Measurements from ENCODE around the gene DOCK1.

DOCK1 gene

DNA sequence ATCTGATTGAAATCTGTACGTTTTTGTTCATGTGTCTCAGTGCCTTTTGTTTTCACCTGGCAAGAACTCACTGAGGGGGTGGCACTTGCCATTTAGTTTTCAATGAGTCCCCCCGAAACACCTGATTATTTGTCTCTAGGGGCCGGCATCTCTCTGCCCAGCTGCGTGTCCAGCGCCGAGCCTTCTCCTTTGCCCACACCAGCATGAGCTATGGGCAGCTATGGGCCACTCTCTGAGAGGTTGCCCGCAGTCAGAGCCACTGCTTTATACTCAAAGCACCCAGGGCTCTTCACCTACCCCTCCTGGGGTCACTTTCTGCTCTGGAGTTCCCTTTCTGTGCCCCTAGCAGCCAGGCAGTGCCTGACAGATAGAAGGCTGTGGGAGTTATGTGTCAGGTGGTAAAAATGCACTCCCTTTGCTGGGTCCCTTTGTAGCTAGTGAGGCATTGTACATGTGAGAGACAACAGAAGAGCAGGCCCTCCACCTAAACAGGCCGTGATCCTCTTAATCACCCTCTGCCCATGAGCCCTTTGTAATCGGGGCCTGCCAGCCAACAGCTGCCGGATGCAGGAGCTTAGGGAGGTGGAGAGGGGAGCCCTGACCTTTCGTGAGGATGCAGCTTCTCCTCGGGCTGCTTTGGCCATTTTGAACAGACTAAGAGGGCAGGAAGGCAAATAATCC is 510.8 kb downstream of the DOCK1 start:
- TF ChIP-seq PAX5 (IDR thresholded peaks at IDR 0.05; ENCODE audit: insufficient read depth, low read length, severe bottlenecking) (no peak), SPI1 (IDR thresholded peaks at IDR 0.05; ENCODE audit: low read depth, low read length) (no peak), TAF1 (IDR thresholded peaks at IDR 0.05; ENCODE audit: low read depth, low read length) (no peak)
- FAIRE-seq: no peak

DNA sequence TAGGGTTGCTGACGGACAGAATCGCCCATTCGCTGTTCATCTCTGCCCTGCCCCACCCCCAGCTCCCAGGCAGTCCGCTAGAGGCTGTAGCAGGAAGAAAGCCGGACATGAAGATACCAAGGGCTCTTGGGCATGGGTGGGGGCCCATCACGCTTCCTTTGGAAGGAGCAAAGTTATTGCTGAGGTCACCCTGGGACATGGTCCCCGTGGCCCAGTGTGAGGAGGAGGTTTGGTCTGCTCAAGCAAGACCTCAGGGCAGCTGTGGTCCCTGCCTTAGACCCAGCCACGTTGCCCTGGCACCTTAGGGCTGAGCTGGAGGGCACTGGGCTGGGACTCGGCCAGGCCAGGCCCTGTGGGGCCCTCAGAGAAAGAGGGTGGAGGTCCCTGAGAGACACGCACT is 511.8 kb downstream of the DOCK1 start:
- DNase-seq (ENCODE audit: insufficient read length, low spot score) (no peak), FAIRE-seq (no peak)
- TF ChIP-seq POLR2A (IDR thresholded peaks at IDR 0.05; ENCODE audit: low read depth, low read length) (no peak), PAX5 (IDR thresholded peaks at IDR 0.05; ENCODE audit: insufficient read depth, low read length, severe bottlenecking) (no peak), SPI1 (IDR thresholded peaks at IDR 0.05; ENCODE audit: low read depth, low read length) (no peak), POU2F2 (IDR thresholded peaks at IDR 0.05; ENCODE audit: low read depth, low read length) (no peak), TAF1 (IDR thresholded peaks at IDR 0.05; ENCODE audit: low read depth, low read length) (no peak), POLR2AphosphoS5 (IDR thresholded peaks at IDR 0.05; ENCODE audit: low read depth, low read length) (no peak)

More for the DNA sequence above, 510.8 kb downstream of the DOCK1 start:
- no peak for DNase-seq (ENCODE audit: insufficient read length, low spot score)

DNA sequence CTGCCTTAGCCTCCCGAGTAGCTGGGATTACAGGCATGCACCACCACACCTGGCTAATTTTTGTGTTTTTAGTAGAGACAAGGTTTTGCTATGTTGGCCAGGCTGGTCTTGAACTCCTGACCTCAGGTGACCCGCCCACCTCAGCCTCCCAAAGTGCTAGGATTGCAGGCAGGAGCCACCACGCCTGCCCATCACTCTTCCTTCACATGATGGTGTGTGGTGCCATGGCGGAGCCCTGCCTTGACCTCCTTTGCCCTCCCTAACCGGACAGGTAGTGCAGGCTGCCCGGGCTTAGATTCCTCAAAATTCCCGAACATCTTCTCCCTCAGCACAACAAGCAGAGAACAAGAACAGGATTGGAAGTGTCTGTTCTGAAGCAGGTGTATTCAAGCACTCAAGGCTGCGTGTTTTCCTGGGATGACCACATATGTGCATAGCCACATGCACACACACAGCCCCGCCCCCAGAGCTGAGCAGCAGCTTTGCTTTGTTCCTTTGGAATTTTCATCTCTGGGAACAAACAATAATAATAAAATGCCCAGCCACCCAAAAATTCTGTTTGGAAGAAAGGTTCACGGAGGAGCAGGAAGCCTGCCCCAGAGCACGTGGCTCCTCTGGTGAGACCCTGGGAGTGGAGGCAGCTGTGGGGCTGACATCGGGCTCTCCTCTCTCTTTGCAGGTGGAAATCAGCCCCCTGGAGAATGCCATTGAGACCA is 512.6 kb downstream of the DOCK1 start:
- DNase-seq (ENCODE audit: insufficient read length, low spot score) (no peak), FAIRE-seq (no peak)
- TF ChIP-seq POU2F2 (IDR thresholded peaks at IDR 0.05; ENCODE audit: low read depth, low read length): no peak
- no peak for TF ChIP-seq SPI1 (IDR thresholded peaks at IDR 0.05; ENCODE audit: low read depth, low read length)
- TF ChIP-seq POLR2AphosphoS5 (IDR thresholded peaks at IDR 0.05; ENCODE audit: low read depth, low read length): no peak
- no peak for TF ChIP-seq PAX5 (IDR thresholded peaks at IDR 0.05; ENCODE audit: insufficient read depth, low read length, severe bottlenecking)
- no peak for TF ChIP-seq POLR2A (IDR thresholded peaks at IDR 0.05; ENCODE audit: low read depth, low read length)
- TF ChIP-seq TAF1 (IDR thresholded peaks at IDR 0.05; ENCODE audit: low read depth, low read length): no peak

DNA sequence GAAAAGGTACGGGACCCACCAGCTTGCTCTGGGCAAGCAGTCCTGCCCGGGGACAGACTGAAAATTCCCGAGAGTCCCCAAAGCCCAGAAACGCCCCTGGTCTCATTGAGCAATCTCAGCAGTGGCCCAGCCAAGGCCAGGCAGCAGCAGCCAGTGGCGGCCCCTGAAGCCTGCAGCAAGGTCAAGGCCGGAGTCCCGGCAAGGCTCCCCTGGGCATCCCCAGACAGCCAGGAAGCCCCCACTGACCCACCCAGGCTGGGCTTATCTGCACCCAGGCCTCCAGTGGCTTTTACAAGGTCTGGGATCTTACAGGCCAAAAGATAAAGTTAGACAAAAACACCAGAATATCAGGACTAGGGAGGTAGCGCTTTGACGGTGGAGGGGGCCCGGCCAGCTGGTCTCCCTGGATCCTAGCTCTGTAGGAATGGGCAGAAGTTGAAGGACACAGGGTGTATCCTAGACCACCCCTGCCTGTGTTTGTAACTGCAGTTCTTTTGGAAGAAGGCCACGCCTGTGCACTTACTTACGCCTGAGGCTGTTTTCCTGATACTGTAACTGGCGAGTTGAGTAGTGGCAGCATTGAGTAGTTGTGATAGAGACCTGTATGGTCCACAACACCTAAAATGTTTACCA is 513.4 kb downstream of the DOCK1 start:
- TF ChIP-seq PAX5 (IDR thresholded peaks at IDR 0.05; ENCODE audit: insufficient read depth, low read length, severe bottlenecking) (no peak), POU2F2 (IDR thresholded peaks at IDR 0.05; ENCODE audit: low read depth, low read length) (no peak), SPI1 (IDR thresholded peaks at IDR 0.05; ENCODE audit: low read depth, low read length) (no peak), POLR2A (IDR thresholded peaks at IDR 0.05; ENCODE audit: low read depth, low read length) (no peak), TAF1 (IDR thresholded peaks at IDR 0.05; ENCODE audit: low read depth, low read length) (no peak), POLR2AphosphoS5 (IDR thresholded peaks at IDR 0.05; ENCODE audit: low read depth, low read length) (no peak)

DNA sequence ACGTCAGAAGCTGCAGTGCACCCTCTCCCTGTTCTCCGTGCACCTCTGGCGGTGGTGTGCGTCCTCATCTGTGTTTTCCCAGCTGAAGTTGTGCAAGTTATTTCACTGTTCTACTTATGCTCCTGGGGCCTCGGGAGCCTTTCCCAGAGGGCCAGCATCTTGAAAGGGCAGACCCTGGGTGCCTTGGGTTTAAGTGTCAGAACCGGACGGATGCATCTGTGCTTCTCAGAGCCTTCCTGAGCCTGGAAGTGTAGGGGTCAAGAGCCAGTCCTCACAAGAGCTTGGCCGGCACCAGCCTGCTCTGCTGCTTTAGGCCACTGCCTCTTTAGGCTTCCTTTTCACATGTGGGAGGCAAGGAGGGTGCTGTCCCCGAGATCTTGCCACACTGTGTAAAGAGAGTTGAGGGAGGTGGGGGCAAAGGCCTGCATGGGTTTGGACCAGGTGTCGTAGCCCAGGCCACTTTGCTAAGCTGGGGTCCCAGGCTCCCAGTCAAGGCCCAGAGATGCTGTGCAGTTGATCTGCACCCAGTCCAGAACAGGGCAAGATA is 515.0 kb downstream of the DOCK1 start:
- FAIRE-seq: no peak
- TF ChIP-seq POU2F2 (IDR thresholded peaks at IDR 0.05; ENCODE audit: low read depth, low read length): no peak
- TF ChIP-seq PAX5 (IDR thresholded peaks at IDR 0.05; ENCODE audit: insufficient read depth, low read length, severe bottlenecking): no peak
- TF ChIP-seq POLR2A (IDR thresholded peaks at IDR 0.05; ENCODE audit: low read depth, low read length): no peak
- no peak for TF ChIP-seq SPI1 (IDR thresholded peaks at IDR 0.05; ENCODE audit: low read depth, low read length)
- TF ChIP-seq POLR2AphosphoS5 (IDR thresholded peaks at IDR 0.05; ENCODE audit: low read depth, low read length): no peak
- TF ChIP-seq TAF1 (IDR thresholded peaks at IDR 0.05; ENCODE audit: low read depth, low read length): no peak
- no peak for DNase-seq (ENCODE audit: insufficient read length, low spot score)

More for the DNA sequence above, 513.4 kb downstream of the DOCK1 start:
- DNase-seq (ENCODE audit: insufficient read length, low spot score): no peak
- FAIRE-seq: no peak

DNA sequence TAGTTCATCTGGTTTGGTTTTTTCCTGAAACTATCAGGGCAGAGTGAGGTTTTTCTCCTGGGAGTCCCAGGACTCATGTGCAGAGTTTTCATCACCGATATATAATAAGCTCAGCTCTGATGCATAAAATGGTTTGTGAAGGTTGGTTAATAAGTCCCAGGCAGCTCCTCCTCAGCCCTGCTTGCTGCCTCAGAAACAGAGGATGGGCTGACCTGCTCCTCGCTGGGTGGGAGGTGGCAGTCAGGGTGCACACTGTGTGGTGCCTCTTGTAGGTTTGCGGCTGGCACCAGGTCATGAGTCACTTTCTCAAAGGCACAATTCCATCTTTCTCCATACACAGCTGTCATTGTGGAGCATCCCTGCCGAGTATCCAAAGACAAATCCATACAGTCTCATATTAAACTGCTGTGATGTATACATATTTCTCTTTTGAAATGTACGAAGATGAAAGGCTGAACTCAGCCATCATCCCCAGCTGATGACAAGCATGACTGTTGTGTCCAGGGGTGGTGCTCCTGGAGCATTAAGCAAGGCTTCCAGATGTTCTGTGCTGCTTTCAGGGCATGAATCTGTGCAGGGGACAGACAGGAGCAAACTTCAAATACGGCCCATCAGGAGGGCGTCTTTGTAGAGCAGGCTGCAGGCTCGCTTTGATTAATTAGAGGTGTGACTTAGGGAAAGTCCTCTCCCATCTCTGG is 518.1 kb downstream of the DOCK1 start:
- DNase-seq (ENCODE audit: insufficient read length, low spot score) (no peak), FAIRE-seq (no peak)
- TF ChIP-seq POU2F2 (IDR thresholded peaks at IDR 0.05; ENCODE audit: low read depth, low read length) (no peak), PAX5 (IDR thresholded peaks at IDR 0.05; ENCODE audit: insufficient read depth, low read length, severe bottlenecking) (no peak), SPI1 (IDR thresholded peaks at IDR 0.05; ENCODE audit: low read depth, low read length) (no peak), POLR2AphosphoS5 (IDR thresholded peaks at IDR 0.05; ENCODE audit: low read depth, low read length) (no peak), TAF1 (IDR thresholded peaks at IDR 0.05; ENCODE audit: low read depth, low read length) (no peak), POLR2A (IDR thresholded peaks at IDR 0.05; ENCODE audit: low read depth, low read length) (no peak)

DNA sequence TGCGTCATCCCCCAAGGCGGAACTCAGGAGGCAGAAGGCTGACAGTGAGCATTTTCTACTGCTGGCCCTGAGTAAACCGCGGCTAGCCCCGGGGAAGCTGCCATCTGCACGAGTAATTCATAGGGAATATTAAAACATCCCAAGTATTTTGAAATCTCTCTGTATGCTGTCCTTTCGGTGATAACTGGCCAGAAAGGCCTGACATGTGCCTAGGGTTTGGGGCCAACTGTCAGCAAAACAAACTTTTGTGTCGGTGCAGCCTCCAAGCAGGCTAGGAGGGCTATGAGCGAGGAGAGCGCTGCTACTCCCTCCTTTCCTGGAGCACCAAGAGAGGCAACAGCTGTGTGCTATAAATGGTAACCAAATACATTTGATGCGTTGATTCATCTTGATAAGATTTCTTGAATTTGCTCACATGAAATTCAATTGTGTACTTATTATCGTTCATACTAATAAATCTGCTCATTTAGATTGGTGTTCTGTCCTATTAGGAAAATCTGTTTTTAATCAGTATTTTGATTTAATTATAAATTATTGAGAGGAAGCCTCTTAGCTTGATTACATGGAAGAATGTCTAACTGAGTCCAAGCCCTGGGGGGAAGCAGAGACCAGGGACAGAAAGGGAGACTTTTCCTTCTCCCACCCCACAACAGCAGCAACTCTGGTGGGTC is 519.5 kb downstream of the DOCK1 start:
- no peak for FAIRE-seq
- no peak for DNase-seq (ENCODE audit: insufficient read length, low spot score)
- no peak for TF ChIP-seq POLR2A (IDR thresholded peaks at IDR 0.05; ENCODE audit: low read depth, low read length)
- TF ChIP-seq POLR2AphosphoS5 (IDR thresholded peaks at IDR 0.05; ENCODE audit: low read depth, low read length): no peak
- no peak for TF ChIP-seq TAF1 (IDR thresholded peaks at IDR 0.05; ENCODE audit: low read depth, low read length)
- TF ChIP-seq SPI1 (IDR thresholded peaks at IDR 0.05; ENCODE audit: low read depth, low read length): no peak
- no peak for TF ChIP-seq PAX5 (IDR thresholded peaks at IDR 0.05; ENCODE audit: insufficient read depth, low read length, severe bottlenecking)

DNA sequence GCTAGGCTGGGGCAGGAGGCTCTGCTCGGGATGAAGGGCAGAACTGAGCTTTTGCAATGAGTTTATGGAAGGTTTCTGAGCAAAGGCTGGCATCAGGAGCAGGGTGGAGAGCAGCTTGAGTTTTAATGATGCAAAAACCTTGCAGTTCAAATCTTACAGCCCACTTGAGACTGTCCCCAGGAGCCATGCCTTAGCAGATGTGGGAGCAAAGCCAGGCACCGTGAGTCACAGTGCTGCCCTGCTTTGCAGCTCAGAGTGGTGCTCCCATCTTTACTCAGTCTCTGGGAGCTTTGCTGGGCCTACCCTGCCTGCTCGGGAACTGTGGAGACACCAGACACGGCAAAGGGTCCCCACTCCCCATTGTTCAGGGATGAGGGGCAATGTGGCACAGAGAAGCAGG is 521.5 kb downstream of the DOCK1 start:
- TF ChIP-seq POU2F2 (IDR thresholded peaks at IDR 0.05; ENCODE audit: low read depth, low read length) (no peak), TAF1 (IDR thresholded peaks at IDR 0.05; ENCODE audit: low read depth, low read length) (no peak), POLR2A (IDR thresholded peaks at IDR 0.05; ENCODE audit: low read depth, low read length) (no peak)
- DNase-seq (ENCODE audit: insufficient read length, low spot score) (no peak), FAIRE-seq (no peak)

All from GM12891 (cell line).